Measurements from ENCODE around the gene BEND5. TPM values are rescaled to one million over a fixed set of nuclear protein-coding genes. Genes with fewer than 3 reads are reported as not detected.

The BEND5 gene
- total and polyA plus RNA-seq, 2 of the 8 experiments (the other 6 are each of a cell fraction or from before 2014, with no cell fraction given) = 3.8 to 7.5 TPM

DNA sequence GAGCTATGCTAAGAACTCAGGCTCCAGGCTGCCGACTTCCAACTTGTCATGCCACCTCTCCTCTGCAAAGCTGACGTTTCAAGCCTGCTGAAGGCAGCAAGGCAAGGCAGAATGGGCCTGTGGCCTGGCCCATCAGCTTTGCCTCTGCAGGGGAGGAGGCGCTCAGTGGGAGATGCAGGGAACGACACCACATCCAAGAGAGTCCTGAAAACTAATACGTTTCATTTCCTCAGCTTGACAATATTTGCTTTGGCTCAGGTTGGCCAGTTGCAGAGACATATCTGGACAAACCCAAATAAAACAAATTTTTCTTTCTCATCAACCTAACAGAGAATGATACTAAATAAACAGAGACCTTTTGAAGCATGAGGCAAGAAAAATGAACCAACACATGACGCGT is 35.3 kb downstream of the BEND5 start:
- POLR2A ChIA-PET (ENCODE audit: partially characterized antibody) = no interaction called here
- H2AK5ac ChIP-seq (ENCODE audit: low read depth, low read length) = no peak overlapping the region

More for the DNA sequence above, 35.3 kb downstream of the BEND5 start:
- DNase-seq (ENCODE audit: low read depth in 1 of 2, low spot score in 2 of 2) (no peak), FAIRE-seq (no peak)
- TF ChIP-seq, protein P1, sequence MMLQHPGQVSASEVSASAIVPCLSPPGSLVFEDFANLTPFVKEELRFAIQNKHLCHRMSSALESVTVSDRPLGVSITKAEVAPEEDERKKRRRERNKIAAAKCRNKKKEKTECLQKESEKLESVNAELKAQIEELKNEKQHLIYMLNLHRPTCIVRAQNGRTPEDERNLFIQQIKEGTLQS (IDR thresholded peaks at IDR 0.05; ENCODE audit: insufficient read depth, low read depth, low read length) = no peak
- TF ChIP-seq JUND (IDR thresholded peaks at IDR 0.05; ENCODE audit: low read length) (no peak), SRF (IDR thresholded peaks at IDR 0.05; ENCODE audit: low read depth, low read length) (no peak), SAP30 (IDR thresholded peaks at IDR 0.05; ENCODE audit: insufficient read depth, insufficient replicate concordance, low read length) (no peak), RFX5 (IDR thresholded peaks at IDR 0.05; ENCODE audit: borderline replicate concordance, low read depth, low read length) (no peak), KDM4A (IDR thresholded peaks at IDR 0.05; ENCODE audit: low read depth, low read length, severe bottlenecking) (no peak), POU5F1 (IDR thresholded peaks at IDR 0.05; ENCODE audit: low read depth, low read length) (no peak), NRF1 (IDR thresholded peaks at IDR 0.05; ENCODE audit: low read depth, low read length) (no peak), MAFK (IDR thresholded peaks at IDR 0.05; ENCODE audit: low read depth, low read length) (no peak), ASH2L (IDR thresholded peaks at IDR 0.05; ENCODE audit: low read length) (no peak), EZH2 (IDR thresholded peaks at IDR 0.05; ENCODE audit: low read depth, low read length, severe bottlenecking) (no peak), SP4 (IDR thresholded peaks at IDR 0.05; ENCODE audit: low read length) (no peak), RAD21 (IDR thresholded peaks at IDR 0.05 in 1 of 2, conservative IDR thresholded peaks at IDR 0.05 in 1 of 2; ENCODE audit: low read depth in 2 of 2, low read length in 2 of 2) (no peak)
- no peaks in the 10 kb centered on the region; the same call in 1 of the 2 replicates for H3K79me1 ChIP-seq (ENCODE audit: low read depth, low read length)
- no peak overlapping the region for H2BK120ac ChIP-seq (replicated peaks; ENCODE audit: low read depth, low read length)
- H3K14ac ChIP-seq (ENCODE audit: insufficient read length) = no peak overlapping the region
- no peak overlapping the region for H4K5ac ChIP-seq (ENCODE audit: insufficient read length, low read depth, low read length)
- H2BK5ac ChIP-seq (ENCODE audit: low read depth, low read length) = no peak overlapping the region
- H2BK15ac ChIP-seq (ENCODE audit: low read length) = no peak overlapping the region
- WGBS, 2 experiments (ENCODE audit: extremely low coverage in 1 of 2, insufficient coverage in 1 of 2, insufficient read length in 1 of 2, insufficient replicate concordance in 2 of 2, low coverage in 1 of 2, low lambda C conversion rate in 2 of 2, missing lambda C conversion rate in 1 of 2) = 89% methylated on average over 7 of the region's 7 CpGs; no CpG with 5 or more reads in 1 of the 2 experiments
- H2AFZ ChIP-seq (ENCODE audit: low read length) = no peak overlapping the region
- H2BK12ac ChIP-seq (ENCODE audit: low read depth, low read length) = no peak overlapping the region
- no peak overlapping the region for H3K27ac ChIP-seq (ENCODE audit: low read depth, low read length)
- H3K79me2 ChIP-seq (ENCODE audit: control insufficient read depth in 1 of 2, insufficient read depth in 2 of 2, low read length in 2 of 2) = no peaks in the 10 kb centered on the region
- H3K4me1 ChIP-seq (replicated peaks in 1 of 4; ENCODE audit: control insufficient read depth in 3 of 4, insufficient read depth in 4 of 4, low read length in 3 of 4) = no peaks in the 10 kb centered on the region; a peak in 1 of 7 replicates
- no peak overlapping the region for H3K4ac ChIP-seq (replicated peaks; ENCODE audit: insufficient read length, low read depth, low read length)
- H3K27me3 ChIP-seq (replicated peaks in 1 of 4; ENCODE audit: control insufficient read depth in 3 of 4, extremely low read depth in 1 of 4, insufficient read depth in 3 of 4, low read length in 3 of 4) = no peaks in the 10 kb centered on the region
- H3K23me2 ChIP-seq (ENCODE audit: low read depth, low read length) = no peaks in the 10 kb centered on the region; the same call in 1 of the 2 replicates
- no peaks in the 10 kb centered on the region for H3K9me3 ChIP-seq (ENCODE audit: insufficient read depth in 2 of 2, low read depth in 1 of 2, low read length in 1 of 2)
- no peak overlapping the region for H2BK20ac ChIP-seq (ENCODE audit: low read length)
- no peaks in the 10 kb centered on the region; a peak in 1 of 8 replicates for H3K36me3 ChIP-seq (ENCODE audit: control insufficient read depth in 2 of 4, insufficient read depth in 4 of 4, low read length in 3 of 4)
- H4K8ac ChIP-seq (ENCODE audit: extremely low read depth, insufficient read depth, low read length) = no peak overlapping the region
- H3K4me3 ChIP-seq (ENCODE audit: extremely low read depth in 1 of 4, insufficient read depth in 2 of 4, low read depth in 3 of 4, low read length in 4 of 4) = no peak overlapping the region
- CTCF ChIA-PET (ENCODE audit: partially characterized antibody) = interaction anchor here (0.7 to 3.9 kb wide), 4 partner anchors 43 to 131 kb away, joined by 3 to 18 read pairs (median 6); no protein-coding TSS in a partner anchor
- no peak overlapping the region for H3K9ac ChIP-seq (replicated peaks in 1 of 4; ENCODE audit: extremely low read depth in 1 of 4, low read depth in 3 of 4, low read length in 3 of 4)
- H3K23ac ChIP-seq (ENCODE audit: insufficient read length) = no peak overlapping the region
- no peaks in the 10 kb centered on the region for H4K20me1 ChIP-seq (replicated peaks in 1 of 2; ENCODE audit: control insufficient read depth in 1 of 2, insufficient read depth in 2 of 2, low read length in 2 of 2)
- no peak overlapping the region for H3K56ac ChIP-seq (replicated peaks; ENCODE audit: insufficient read length, low read depth, low read length)
- H4K91ac ChIP-seq (replicated peaks; ENCODE audit: insufficient read length, low read length) = no peak overlapping the region
- H3K4me2 ChIP-seq (ENCODE audit: insufficient read depth in 1 of 2, low read depth in 2 of 2, low read length in 2 of 2) = no peak overlapping the region
- no peak overlapping the region for H3K18ac ChIP-seq (ENCODE audit: extremely low read depth, low read length)

Measured in H1 (cell line).